GM18858 (cell line): ENCODE measurements around the gene PDE9A.

Experiments used
- ATAC-seq: cut with Tn5 transposase; IDR thresholded peaks from one replicate; pipeline ENCODE4 v1.9.1; 2021; ENCODE audit not compliant: unreplicated experiment

The PDE9A gene

GRCh38 chr21:42819861-42820615 is 166.6 kb downstream of the PDE9A start:
- ATAC-seq = no peak

- ATAC-seq = no peak
Observed at GRCh38 chr21:42820616-42821465, 167.4 kb downstream of the PDE9A start.
